NCI-H2227 treated with DMSO at 0.1 percent for 48 hours (cell line): ENCODE data around the gene AGAP3.
"Not testable (repeated sequence)": the region's sequence is repeated elsewhere in the genome, so short reads cannot be mapped to it uniquely, and the experiment has no call there.

Experiments
- DNase-seq: peaks from one replicate; lab custom pipeline; 2025; lab: John Stamatoyannopoulos, UW

AGAP3 gene

DNA sequence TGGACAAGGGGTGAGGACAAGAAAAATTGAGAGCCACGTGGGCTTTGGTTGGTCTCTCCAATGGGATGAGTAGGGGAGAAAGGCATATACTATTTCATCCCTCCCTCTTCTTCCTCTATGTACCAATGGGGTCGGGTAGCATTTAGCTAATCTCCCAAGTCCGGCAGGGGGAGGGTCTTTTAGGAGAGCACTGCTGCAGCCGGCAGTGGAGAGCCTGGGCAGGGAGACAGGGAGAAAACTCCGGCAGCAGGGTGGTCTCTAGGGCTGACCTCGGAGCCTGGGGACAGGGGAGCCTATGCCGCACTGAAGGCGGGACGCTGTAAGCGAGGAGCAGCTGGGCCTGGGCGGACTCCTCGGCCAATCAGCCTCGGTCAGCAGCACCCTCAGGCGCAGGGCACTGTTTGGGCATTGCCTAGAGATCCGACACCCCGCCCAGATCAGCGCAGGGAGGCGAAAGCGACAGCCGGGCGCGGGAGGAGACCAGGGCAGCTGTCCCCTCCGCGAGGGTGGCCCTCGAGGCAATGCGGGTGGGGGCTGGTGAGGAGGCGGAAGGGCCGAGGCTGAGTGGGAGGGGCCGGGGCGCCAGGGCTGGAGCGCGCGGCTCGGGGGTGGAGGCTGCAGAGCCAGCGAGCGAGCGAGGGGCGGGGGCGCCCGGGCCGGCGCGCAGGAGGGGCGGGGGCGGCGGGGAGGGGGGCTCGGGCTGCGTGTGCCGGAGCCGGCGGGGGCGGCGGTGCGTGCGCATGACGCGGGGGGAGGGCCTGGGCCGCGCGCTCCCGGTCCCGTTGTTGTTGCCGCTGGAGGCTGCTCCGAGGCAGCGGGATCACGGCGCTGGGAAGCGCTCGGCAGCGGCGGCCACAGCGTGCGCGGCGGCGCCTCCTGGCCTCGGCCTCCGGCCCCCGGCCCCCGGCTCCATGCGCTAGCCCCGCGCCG, at the start of gene AGAP3:
TSS of gene AGAP3 (plus strand) at position 785 of the 930 bp plus-strand sequence. CDS start 267 bp downstream, outside the sequence.
- DNase-seq, result peak; percentile 85

DNA sequence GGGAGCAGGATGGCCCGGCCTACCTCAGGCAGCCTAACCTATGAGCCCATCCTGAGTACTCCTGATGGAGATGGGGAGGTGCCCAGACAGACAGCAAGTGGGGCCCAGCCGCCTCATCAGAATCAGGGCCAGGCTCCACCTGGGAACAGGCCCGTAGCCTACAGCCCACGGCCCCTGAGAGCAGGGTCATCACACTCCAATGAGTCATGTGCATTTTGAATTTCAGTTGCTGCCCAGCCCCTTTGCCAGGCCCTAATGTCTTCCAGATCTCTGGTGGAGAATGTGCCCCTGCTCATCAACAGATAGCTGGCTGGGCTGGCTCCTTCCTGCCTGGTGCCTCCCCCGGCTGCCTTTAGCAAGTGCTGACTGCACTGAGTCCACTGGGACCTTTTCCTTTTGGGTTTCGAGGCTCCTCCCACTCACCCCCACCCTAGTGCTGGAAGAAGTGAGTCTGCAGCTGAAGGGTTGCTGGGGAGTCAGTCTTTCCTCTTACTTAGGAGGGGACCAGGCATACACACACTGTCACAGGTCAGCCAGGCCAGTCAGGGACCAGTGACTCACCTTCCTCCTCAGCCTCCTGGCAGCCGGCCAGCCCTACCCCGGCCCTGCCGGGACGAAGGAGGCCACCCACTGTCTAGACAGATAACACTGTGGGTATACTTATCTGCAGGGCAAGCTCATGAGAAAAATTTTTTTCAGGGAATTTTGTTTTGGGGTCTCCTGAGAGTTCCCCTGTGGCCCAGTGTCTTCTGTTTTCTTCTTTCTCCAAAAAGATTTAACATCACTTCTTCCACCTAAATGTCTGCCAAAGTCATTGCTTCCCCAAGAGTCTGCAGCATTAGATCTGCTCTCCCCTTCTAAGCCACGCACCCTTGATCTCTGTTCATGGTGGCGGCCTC, 47.1 kb upstream of the AGAP3 start:
- DNase-seq, result peak; percentile 13

DNA sequence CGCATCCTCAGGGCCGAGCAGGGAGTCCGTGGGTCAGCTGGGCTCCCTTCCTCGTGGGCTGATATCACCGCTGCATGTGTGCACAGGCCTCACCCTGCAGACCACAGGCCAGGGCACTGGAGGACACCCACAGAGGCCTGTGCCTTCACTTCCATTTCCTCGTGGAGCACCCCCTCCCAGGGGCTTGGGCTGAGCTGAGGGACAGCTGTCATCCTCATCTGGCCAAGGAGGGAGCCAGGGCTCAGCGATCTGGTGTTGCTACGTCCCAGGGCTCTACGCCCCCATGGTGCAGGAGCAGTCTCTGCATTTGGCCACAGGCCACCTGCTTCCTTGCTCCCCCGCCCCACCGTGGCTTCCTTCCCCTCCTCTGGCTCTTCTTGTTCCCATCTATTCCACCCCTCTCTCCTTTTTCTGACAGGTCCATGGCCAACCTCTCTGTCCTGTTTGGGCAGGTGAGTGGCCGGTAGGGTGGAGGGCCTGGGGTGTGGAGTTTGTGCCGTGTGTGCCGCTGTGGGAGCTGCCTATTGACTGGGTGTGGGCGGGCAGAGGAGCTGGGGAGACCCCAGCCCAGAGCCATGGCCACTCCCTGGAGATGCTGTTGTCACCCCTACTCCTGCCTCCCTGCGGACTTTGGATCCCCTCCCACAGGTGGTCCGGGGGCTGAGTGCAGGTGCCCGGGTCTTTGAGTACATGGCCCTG, 46.3 kb upstream of the AGAP3 start:
- no peak for DNase-seq

DNA sequence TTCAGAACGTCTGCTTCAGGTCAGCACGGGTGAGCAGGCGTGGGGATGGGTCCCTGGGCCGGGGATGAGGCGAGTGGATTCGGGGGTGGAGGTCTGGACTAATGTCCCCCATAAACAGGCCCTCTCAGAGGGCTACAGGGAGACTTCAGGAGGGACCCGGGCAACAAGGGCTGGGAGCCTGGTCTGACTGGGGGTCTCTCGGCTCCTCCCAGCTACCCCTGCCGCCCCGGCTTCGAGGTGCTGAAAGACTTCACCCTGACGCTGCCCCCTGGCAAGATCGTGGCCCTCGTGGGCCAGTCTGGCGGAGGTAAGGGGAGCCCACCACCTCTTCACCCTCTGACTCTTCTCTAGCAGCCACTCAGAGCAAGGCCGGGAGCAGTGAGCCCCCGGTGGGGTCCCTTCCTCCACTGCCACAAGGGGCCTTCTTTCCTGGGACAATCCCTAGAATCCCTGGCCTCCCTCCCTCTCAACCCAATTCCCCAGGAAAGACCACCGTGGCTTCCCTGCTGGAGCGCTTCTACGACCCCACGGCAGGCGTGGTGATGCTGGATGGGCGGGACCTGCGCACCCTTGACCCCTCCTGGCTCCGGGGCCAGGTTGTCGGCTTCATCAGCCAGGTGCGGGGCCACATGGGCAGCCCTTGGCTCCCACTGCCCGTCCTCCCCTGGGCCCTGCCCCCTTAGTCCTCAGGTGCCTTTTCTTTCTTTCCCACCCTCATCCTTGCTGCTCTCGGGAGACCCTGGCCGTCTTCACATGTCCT, 45.5 kb upstream of the AGAP3 start:
- no peak for DNase-seq

DNA sequence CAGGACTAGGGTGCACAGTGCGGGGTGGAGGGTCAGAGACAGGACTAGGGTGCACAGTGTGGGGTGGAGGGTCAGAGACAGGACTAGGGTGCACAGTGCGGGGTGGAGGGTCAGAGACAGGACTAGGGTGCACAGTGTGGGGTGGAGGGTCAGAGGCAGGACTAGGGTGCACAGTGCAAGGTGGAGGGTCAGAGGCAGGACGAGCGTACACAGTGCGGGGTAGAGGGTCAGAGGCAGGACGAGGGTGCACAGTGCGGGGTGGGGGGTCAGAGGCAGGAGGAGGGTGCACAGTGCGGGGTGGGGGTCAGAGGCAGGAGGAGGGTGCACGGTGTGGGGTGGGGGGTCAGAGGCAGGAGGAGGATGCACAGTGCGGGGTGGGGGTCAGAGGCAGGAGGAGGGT, 42.8 kb upstream of the AGAP3 start:
- not testable (repeated sequence) for DNase-seq

DNA sequence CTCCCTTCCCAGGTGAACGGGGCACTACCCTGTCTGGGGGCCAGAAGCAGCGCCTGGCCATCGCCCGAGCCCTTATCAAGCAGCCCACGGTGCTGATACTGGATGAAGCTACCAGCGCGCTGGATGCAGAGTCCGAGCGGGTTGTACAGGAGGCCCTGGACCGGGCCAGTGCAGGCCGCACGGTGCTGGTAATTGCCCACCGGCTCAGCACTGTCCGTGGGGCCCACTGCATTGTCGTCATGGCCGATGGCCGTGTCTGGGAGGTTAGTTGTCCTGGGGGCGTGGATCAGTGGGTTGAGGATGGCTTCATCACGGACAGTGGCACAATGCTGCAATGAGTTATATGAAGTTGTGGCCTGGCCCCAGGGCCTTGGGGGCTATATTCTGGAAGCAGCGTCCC, 42.3 kb upstream of the AGAP3 start:
- DNase-seq, result no peak

DNA sequence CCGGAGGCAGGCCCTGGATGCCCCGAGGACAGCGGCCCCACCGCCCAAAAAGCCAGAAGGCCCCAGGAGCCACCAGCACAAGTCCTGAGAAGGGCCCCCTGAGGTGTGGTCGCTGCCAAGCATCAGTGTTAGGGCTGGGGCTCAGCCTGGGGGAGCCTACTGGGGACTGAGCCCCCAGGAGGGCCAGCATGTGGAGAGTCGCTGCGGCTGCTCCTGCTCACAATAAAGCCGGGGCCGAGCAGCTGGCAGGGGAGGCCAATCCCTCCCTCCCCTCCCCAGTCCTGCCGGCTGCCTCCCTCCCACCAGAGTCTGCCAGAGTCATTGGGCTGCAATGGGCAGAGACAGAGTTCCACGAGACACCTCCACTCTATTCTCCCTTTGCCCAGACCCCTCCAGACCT, 41.0 kb upstream of the AGAP3 start:
- DNase-seq, result no peak

DNA sequence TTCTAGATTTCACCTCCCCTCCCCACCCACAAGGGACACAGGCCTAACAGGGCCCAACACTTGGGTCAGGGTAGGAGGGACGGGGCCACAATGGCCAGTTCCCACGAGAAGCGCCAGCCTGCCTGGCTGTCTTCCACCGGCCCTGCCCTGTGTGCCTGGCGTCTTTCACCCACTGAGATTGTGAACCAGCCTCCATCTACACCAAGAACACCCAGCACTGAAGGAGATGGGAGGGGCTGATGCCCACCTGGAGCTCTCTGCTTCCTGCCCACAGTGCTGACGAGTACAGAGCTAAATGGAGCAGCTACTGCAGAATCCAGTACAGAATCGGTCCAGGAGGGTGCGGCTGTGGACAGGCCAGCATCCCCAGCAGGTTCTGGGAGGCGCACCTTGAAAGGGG, 40.3 kb upstream of the AGAP3 start:
- no peak for DNase-seq

DNA sequence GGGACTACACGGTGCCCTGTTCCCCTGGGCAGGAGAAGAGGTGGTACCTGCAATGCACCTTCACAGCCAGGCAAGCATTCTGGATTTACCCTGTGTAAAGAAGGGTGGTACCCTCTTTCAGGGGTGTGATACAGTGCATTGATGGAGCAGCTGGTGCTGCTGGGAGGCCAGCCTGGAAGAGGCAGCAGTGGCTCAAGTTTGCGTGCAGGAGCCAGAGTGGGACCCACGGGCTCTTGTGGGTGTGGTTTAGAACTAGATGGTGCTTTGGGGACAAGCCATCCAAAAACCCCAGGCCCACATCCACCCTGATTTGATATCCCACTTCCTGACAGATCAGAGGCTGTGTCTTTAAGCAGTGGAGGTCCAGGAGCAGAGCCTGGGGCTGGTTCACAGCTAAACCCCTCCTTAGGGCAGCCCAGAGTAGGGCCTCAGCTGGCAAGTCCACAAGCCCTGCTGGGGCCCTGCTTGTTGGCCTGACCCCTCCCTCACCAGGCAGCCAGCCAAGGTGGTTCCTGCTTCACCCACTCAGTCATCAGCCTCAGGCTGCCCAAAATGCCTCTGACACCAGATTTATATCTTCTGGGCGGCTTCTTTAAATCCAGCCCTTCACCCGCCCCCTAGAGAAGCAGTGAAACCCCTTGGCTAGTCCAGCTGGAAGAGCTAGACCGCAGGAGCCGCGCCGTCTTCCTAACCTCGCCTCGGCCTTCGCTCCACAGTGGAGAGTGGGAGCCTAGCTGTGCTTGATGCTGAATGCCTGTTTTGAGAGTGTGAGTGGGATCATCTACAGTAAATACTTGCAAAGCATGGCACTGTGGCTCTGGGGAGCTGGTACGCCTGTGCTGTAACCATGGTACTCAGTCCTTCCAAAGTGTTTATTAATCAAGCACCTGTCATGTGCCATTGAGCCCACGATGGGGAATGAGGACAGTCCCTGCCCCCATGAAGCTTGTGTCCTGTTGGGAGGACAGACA, 39.4 kb upstream of the AGAP3 start:
- DNase-seq, result peak; percentile 7

DNA sequence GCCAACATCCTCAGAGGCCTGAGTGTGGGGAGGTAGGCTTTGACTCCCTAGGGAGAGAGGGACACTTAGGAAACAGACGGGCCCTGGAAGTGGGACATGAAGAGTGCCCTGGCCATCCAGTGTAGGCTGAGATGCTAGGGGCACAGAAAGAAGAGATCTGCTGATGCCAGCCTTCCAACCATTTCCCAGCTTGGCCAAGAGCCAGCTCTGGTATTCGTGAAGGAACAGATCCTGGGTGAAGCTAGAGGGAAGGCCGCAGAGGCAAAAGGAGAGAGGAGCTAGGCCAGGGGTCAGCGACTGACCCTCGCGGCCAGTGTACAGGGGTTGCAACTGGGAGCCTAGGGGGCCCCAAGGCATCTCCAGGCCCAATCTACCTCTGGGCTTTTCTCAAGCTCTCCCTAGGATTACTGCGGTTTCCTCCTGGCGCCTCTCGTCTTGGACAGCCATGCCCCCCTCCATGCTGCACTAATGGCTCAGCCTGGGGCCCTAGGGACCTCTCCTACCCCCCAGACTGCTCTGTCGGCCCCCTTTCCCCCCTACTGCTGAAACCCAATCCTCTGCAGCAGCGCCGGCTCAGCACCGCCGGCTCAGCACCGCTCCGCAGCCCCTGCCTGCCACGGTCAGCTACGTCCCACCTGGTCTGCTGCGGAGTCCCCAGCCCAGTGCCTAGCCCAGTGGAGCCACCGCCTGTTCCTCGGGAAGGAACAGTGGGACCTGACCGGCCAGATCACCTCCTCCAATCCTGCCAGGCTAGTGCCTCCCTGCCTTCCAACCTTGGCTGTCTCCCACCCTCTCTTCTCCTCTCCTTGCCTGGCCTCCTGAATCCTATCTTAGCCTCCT, 38.1 kb upstream of the AGAP3 start, which contains the start of gene ASIC3:
TSS of gene ASIC3 (plus strand) at position 556 of the 840 bp plus-strand sequence. CDS start 355 bp downstream, outside the sequence.
- no peak for DNase-seq

DNA sequence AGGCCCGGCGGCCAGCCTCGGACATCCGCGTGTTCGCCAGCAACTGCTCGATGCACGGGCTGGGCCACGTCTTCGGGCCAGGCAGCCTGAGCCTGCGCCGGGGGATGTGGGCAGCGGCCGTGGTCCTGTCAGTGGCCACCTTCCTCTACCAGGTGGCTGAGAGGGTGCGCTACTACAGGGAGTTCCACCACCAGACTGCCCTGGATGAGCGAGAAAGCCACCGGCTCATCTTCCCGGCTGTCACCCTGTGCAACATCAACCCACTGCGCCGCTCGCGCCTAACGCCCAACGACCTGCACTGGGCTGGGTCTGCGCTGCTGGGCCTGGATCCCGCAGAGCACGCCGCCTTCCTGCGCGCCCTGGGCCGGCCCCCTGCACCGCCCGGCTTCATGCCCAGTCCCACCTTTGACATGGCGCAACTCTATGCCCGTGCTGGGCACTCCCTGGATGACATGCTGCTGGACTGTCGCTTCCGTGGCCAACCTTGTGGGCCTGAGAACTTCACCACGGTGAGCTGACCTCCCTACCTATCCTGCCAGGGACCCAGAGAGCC, 37.3 kb upstream of the AGAP3 start:
- no peak for DNase-seq

DNA sequence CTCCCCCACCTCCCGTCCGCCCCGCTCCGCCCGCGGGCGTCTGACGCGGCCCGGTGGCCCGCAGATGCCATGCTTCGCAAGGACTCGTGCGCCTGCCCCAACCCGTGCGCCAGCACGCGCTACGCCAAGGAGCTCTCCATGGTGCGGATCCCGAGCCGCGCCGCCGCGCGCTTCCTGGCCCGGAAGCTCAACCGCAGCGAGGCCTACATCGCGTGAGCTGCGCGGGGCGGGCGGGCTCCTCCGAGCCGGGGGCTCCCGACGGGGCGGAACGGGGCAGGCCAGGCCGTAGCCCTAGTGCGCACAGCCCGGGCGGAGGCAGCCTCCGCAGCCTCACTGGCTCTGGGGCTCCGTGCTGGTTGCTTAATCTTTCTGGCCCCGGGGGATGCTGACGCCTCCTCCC, 35.2 kb upstream of the AGAP3 start:
- no peak for DNase-seq

DNA sequence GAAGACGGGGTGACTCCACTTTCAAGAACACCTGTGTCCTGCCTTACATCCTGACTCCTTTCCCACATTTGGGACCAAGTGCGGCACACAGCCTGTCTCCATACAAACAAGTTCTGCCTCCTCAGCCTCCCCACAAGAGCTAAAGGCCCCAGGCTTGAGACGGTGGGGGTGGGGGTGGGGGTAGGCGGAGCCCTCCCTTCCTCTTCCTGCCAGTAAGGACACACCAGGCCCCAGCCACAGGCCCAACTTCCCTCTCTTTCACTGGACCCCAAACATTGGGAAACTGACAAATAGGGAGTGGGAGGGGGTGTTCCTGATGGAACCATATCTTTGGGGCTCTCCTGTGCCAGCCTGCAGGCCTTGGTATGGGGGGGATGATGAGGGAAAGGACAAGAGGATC, 33.2 kb upstream of the AGAP3 start:
- DNase-seq, result no peak

DNA sequence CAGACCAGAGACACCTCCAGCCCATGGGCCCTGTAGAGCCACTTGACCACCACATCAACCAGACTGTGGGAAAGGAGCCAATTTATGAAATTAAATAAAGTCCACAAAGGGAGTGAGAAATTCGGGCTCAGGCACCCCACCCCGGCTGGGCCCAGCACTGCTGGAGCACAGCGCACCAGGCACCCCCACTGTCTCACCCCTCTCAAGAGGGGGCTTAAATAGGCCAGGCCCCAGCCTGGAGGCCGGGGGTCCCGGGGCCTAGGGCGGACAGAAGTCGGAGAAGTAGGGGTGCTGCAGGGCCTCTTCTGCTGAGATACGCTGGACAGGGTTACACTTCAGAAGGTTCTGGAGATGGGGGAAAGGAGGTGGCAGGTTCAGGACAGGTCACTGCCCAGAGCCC, 32.5 kb upstream of the AGAP3 start:
- no peak for DNase-seq

DNA sequence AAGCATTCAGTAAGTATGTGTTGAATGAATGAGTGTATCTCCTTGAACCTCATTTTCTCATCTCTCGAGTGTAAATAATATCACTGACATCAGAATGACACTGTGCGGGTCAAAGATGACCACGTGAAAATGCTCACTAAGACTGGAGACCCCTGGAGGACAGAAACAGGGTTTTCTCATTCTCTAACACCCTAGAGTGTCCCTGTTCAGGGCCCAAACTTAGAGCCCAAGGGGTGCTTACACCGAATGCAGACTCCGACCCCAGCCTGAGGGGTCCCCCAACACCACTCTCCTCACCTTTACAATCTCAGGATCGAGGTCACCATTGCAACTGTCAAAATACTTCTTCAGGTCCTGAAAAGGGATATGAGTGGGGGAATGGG, 30.0 kb upstream of the AGAP3 start:
- DNase-seq, result no peak

DNA sequence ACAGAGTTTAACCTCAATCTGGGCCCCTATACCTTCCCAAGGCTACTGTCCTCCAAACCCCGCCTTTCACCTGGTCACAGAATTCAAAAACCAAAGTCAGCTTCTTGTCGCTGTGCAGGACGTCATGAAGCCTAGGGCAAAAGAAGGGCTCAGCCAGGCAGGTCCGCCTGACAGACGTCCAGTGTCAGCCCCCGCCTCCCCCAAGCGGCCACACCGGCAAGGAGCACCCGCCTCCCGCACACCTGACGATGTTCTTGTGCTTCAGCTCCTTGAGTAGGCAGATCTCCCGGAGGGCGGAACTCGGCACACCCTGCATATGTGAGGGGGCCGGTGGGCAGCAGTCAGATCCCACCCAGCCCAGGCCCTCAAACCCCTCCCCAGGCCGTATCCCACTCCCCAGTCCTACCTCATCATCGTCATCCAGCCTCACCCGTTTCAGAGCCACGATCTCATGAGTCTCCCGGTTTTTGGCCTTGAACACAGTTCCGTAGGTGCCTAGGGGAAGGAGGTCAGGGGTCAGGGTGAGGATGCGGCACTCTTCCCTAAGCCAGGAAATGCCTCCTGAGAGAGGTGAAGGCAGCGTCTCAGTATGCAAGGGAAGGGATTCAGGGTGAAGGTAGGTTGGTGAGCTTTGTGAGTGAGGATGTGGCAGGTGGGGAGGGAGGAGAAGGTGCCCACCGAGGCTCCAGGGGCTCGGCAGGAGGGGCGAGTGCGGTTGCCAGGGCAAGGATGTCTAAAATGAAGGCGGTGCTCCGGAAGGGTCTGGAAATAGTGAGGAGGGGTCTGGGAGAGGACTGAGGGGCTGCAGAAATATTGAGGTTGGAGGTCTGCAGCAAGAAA, 29.4 kb upstream of the AGAP3 start:
- DNase-seq, result peak; percentile 10

DNA sequence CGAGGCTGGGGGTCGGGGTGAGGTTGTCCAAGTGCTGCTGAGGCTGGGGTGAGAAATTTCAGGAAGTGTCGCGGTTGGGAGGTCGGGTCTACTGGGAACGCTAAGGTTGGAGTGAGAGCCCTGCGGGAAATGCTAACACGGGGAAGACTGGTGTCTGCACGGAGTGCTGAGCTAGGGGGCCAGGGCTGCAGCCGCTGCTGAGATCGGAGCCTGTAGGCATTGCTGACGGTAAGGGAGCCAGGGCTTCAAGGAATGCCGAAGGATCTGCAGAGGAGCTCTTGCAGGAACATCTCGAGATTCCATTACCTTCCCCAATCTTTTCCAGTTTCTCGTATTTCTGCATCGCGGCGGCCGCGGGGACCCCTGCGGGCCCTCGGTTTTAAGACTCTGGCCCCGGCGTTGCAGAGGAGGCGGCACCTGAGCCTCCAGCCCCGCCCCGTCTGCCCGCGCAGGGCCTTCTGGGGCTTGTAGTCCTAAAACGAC, 28.7 kb upstream of the AGAP3 start, which contains the start of gene CDK5:
TSS of gene CDK5 (minus strand) at position 392 of the 483 bp plus-strand sequence. CDS start at position 343, 49 bp downstream.
- DNase-seq, result no peak
